Epithelial cell of esophagus (primary cell): ENCODE data around the gene SPAG16.
A peak's percentile ranks its signal among the peaks of the same experiment; 100 is the strongest.

Experiments used
- DNase-seq: peaks from one replicate; pipeline ENCODE4 v3.0.0; 2010; ENCODE audit warnings: low read depth
- H3K4me3 ChIP-seq: 2 replicates; pipeline ENCODE4 v1.5.1; 2011; ENCODE audit warnings: mild to moderate bottlenecking, low read length, control low read depth
- CTCF ChIP-seq: IDR thresholded peaks from 2 replicates; pipeline ENCODE4 v1.5.1; 2011; ENCODE audit warnings: low read depth, mild to moderate bottlenecking, low read length, control low read depth, inconsistent platforms; ENCODE audit not compliant: insufficient read depth; ENCODE audit errors: missing control alignments

Gene SPAG16

GRCh38 chr2:213279971-213280370 lies 4.3 kb upstream of the SPAG16 start:
- no peak for TF ChIP-seq CTCF
- DNase-seq, result no peak
- H3K4me3 ChIP-seq, result no peak overlapping the region

- H3K4me3 ChIP-seq, result no peak overlapping the region
- no peak for DNase-seq
- no peak for TF ChIP-seq CTCF
These were observed 3.1 kb upstream of the SPAG16 start for GRCh38 chr2:213281156-213281555.

- no peak for TF ChIP-seq CTCF
- H3K4me3 ChIP-seq, result peak overlapping the region; percentile 78
- peak; percentile 53 for DNase-seq
These were observed 1.1 kb downstream of the SPAG16 start for GRCh38 chr2:213285404-213285803.

- no peak for DNase-seq
These were observed 1.9 kb downstream of the SPAG16 start for GRCh38 chr2:213286161-213286560.

GRCh38 chr2:213288913-213289700 lies 4.8 kb downstream of the SPAG16 start:
- H3K4me3 ChIP-seq, result no peak overlapping the region
- DNase-seq, result peak; percentile 60
- TF ChIP-seq CTCF, result no peak

More at GRCh38 chr2:213286161-213286560, 1.9 kb downstream of the SPAG16 start:
- no peak for TF ChIP-seq CTCF
- no peak overlapping the region for H3K4me3 ChIP-seq

GRCh38 chr2:213290501-213290900 lies 6.2 kb downstream of the SPAG16 start:
- no peak for TF ChIP-seq CTCF
- DNase-seq, result no peak
- H3K4me3 ChIP-seq, result no peak overlapping the region

GRCh38 chr2:213296270-213296669 lies 12.0 kb downstream of the SPAG16 start:
- TF ChIP-seq CTCF, result no peak
- no peak for DNase-seq
- no peak overlapping the region for H3K4me3 ChIP-seq
